GM19397 (cell line): ENCODE measurements around the gene MYO1C.
"Not testable (repeated sequence)": the region's sequence is repeated elsewhere in the genome, so short reads cannot be mapped to it uniquely, and the experiment has no call there.

ENCODE experiments used
- ATAC-seq: cut with Tn5 transposase; IDR thresholded peaks from one replicate; pipeline ENCODE4 v1.9.1; 2021; ENCODE audit warnings: mild to moderate bottlenecking, moderate library complexity; ENCODE audit not compliant: unreplicated experiment

MYO1C gene

DNA sequence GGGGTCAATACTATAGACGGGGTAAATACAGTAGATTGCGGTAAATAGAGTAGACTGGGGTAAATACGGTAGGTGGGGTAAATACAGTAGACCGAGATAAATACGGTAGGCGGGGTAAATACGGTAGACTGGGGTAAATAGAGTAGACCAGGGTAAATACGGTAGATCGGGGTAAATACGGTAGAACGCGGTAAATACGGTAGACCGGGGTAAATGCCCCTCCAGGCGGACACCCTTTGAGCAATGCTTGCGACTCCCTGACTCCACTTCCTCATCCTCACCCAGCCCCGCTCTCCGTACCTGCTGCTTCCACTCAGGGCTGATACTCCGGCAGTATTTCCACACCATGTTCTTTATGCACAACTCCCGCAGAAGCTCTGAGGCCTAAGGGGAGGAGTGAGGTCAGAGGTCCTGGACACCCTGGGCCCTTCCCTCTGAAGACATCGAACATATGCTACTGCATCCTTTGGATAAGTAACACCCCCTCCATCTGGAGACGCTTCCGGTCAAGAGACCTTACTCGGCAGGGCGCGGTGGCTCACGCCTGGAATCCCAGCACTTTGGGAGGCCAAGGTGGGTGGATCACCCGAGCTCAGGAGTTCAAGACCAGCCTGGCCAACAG is 23.1 kb downstream of the MYO1C start:
- ATAC-seq, result no peak

DNA sequence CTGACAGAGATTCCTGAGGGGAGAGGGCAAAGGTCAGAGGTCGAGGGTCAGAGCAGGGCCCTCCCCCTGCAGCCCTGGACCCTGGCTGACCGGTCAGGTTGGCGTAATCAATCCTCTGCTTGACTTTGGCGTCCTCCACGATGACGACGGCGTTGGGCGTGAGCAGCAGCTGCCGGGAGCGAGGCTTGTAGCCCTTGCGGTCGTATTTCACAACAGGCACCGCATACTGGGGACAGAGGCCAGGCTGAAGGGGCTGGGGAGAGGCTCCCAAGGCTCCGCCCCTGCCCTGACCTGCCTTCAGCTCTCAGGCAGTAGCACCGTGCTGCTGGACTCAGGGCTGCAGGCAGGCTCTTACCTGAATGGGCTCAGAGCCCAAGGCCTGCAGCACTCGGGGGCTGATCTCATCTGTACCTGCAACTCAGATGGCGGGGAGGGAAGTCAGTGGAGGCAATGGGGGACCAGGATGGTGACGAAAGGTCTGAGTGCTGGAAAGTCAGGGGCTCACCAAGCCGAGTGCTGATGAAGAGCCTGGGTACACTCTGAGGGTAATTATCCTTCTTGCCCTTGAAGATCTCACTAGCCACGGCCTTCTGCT is 24.5 kb downstream of the MYO1C start:
- no peak for ATAC-seq

DNA sequence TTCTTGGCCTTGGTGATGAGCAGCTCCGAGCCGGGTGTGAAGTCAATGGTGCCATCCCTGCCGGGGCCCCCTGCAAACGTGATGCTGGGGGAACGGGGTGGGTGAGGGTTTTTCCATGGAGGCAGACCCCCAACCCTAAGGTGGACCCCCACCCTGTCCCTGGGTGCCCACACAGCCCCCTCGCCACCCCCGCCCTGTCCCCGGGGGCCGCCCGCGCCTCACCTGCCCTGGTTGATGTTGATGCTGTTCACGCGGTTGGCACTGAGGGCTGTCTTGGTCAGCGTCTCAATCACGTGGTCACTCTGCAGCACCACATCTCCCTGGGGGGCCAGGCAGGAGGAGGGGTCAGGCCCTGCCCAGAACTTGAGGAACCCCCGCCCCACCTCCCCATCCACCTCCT is 25.2 kb downstream of the MYO1C start:
- no peak for ATAC-seq

DNA sequence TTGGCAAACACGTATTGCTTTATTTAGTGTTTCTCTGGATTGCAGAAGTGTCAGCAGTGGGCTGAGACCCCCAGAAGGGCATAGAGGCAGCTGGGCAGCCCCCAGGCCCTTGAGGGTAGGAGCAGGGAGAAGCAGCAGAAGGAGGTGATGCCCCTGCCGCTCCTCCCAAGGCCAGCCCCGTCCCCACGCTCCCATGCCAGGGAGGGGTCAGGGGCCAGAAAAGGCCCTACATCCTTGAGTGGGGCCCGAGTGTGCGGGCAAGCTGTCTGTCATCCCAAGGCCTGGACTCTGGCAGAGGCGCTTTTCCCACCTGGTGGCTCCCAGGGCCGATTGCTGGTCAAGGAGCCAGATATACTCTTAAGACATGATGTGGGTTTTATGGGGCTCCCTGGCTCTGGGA is 28.3 kb downstream of the MYO1C start:
- ATAC-seq, result no peak

GRCh38 chr17:1462164-1463112 is 30.0 kb downstream of the MYO1C start:
- ATAC-seq, result no peak

DNA sequence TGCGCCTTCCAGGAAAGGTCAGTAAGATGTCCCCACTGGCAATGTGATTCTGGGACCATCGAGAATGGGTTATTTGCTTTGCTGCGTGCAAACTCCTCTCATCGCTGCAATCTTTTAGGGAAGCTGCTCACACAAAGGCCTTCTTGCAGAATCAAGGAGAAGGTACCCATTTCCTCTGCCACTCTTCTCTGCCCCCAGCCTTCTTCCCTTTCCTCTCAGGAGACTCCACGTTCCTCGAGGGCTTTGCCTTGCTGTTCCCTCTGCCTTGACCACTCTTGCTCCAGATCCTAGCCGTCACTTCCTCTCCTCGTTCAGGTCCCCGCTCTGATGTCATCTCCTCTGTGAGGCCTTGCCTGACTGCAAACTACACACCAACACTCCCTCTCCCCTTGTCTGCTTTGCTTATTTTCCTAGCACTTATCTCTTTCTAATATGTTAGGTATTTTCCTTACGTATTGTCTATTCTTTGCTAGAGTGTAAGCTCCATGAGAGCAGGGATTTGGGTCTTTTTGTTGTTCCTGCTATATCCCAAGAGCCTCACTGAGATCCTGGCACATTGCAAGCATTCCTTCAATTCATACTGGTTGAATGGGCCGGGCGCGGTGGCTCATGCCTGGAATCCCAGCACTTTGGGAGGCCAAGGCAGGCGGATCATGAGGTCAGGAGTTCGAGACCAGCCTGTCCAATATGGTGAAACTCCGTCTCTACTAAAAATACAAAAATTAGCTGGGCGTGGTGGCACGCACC is 31.1 kb downstream of the MYO1C start:
- no peak for ATAC-seq

- no peak for ATAC-seq
Observed at GRCh38 chr17:1460233-1460632, 32.3 kb downstream of the MYO1C start.

GRCh38 chr17:1455797-1456599 is 36.5 kb downstream of the MYO1C start, which contains the start of gene CRK:
Gene CRK, minus strand, starts transcription at chr17:1456232. Its CDS starts 115 bp downstream, at chr17:1456117.
- peak; percentile 91 for ATAC-seq

DNA sequence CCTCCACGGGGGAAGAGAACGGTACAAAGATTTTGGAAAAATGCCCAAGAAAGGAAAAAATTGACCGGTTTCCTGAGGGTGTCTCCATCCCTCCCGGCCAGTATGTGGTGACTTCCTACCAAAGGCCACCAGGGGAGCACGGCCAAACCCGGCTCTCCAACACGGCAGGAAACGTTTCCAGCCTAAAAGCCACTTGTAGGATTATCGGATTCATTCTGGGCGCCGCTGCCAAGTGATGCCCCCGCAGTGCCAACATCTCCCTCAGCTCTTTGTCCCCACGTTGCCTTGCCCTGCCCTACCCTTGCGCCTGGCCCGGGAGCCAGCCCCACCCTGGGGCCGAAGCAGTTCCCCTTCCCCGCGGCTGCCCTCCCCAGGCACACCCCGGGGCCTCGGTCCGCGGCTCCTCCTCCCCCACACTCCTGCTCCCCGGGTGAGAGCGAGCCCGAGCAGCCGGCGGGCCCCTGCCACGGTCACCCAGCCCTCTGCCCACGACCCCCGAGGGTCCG is 37.1 kb downstream of the MYO1C start:
- peak; percentile 29 for ATAC-seq

DNA sequence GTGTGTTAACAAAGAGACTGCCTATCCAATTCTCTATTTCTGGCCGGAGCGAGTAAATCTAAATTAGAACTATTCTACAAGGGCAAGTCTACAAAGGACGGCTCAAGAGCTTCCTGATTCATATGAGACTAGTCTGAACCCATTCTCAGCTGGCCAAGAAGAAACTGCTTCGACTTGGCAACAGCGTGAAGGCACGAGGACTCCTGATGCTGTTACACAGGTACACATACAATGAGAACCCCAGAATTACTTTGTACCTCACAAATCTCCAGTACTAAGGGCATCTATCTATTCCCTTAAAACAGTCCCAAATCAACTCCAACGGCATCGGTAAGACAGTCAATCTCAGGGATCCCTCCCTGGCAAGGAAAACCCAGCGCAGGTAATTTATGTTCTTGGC is 37.9 kb downstream of the MYO1C start:
- ATAC-seq, result no peak

DNA sequence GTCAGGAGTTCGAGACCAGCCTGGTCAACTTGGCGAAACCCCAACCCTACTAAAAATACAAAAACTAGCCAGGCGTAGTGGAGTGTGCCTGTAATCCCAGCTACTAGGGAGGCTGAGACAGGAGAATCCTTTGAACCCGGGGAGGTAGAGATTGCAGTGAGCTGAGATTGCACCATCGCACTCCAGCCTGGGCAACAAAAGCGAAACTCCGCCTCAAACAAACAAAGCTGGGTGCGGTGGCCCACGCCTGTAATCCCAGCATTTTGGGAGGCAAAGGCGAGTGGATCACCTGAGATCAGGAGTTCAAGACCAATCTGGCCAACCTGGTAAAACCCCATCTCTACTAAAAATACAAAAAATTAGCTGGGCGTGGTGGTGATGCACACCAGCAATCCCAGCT is 38.8 kb downstream of the MYO1C start:
- not testable (repeated sequence) for ATAC-seq

DNA sequence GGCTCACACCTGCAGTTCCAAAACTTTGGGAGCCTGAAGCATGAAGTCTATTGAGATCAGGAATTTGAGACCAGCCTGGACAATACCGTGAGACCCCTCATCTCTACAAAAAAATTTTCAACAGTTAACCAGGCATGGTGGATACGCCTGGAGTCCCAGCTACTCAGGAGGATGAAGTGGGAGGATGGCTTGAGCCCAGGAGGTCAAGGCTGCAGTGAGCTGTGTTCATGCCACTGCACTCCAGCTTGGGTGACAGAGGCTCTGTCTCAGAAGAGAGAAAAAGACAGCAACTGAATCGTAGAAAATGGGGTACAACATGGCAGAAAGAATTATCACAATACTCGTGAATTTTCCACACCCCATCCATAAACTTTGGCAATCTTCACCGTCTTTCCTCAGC is 39.6 kb downstream of the MYO1C start:
- ATAC-seq, result no peak

- ATAC-seq, result not testable (repeated sequence)
Observed at GRCh38 chr17:1450261-1450660, 42.2 kb downstream of the MYO1C start.

- ATAC-seq, result no peak
Observed at GRCh38 chr17:1449412-1449967, 43.0 kb downstream of the MYO1C start.

DNA sequence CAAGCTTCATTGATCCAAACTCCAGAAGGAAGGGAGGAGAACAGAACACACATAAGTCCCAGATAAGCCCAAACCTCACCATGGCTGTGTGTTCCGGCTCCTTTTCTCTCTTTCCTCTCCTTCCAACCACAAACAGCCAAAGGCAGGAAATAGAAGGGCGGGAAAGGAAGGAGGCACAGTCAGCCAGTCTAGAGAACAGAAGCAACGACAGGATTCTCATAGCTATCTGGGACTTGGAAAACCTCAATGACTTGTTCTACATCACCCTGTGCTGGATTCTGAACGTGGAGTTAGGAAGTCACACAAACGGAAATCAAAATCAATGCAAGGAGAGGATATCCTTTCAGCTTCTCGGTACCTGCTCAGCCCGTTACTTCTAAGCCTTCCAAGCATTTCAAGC is 45.4 kb downstream of the MYO1C start:
- no peak for ATAC-seq

DNA sequence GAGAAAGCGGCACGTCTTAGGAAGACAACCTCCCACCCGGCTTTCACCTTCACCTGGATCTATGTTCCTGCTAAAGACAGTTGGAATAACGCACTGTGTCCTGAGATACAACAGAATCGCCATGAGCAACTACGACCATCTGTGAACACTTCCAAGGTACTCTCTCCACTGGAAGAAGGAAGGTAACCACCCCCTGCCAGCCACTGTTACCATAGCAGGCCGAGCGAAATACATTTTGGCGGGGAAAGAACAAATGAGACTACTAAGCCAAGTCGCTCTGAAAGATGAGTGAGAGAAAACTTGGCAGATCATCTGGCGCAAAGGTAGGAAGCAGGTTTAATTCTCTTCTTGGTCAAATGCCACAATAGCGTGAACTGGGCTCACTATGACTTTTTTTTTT is 46.3 kb downstream of the MYO1C start:
- no peak for ATAC-seq

DNA sequence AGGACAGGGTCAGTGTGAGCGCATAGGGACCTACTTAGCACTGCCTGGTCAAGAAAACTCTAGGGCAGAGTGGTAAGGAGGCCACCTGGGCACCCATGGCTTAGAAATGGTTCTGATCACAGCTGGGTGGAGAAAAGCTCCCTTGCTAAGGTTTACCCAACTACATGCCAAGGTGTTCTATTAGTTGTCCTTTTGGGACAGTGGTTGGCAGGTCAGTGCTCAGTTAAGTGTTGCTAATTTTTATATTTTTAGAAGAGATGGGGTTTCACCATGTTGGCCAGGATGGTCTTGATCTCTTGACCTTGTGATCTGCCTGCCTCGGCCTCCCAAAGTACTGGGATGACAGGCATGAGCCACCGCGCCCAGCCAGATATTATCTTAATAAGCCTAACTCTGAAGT is 46.8 kb downstream of the MYO1C start:
- ATAC-seq, result not testable (repeated sequence)

DNA sequence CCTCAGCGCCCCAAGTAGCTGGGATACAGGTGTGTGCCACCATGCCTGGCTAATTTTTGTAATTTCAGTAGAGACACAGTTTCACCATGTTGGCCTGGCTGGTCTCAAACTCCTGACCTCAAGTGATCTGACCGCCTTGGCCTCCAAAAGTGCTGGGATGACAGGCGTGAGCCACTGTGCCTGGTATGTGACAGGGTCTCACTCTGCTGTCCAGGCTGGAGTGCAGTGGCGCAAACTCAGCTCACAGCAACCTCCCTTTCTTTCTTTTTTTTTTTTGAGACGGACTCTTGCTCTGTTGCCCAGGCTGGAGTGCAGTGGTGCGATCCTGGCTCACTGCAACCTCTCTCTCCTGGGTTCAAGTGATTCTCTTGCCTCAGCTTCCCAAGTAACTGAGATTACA is 49.8 kb downstream of the MYO1C start:
- ATAC-seq, result not testable (repeated sequence)

- no peak for ATAC-seq
Observed at GRCh38 chr17:1442187-1442586, 50.3 kb downstream of the MYO1C start.

- no peak for ATAC-seq
Observed at GRCh38 chr17:1440921-1441320, 51.6 kb downstream of the MYO1C start.
